SU-DHL-6 (cell line): ENCODE data around the gene KCTD19.

ENCODE experiments used
- CTCF ChIP-seq: fragments of 200-600 bp; sonication (generic); IDR thresholded peaks from one replicate; pipeline ENCODE4 v1.5.1; 2017; ENCODE audit warnings: antibody characterized with exemption, mild to moderate bottlenecking, low read length, moderate library complexity; ENCODE audit not compliant: insufficient read depth, poor library complexity, severe bottlenecking
- EZH2phosphoT487 ChIP-seq: fragments of 200-600 bp; sonication (generic), shearing (Covaris generic); conservative IDR thresholded peaks from 2 replicates; pipeline ENCODE4 v1.6.1; 2018; ENCODE audit warnings: mild to moderate bottlenecking, antibody characterized with exemption, low read length, moderate library complexity, mixed read lengths

- no peak for TF ChIP-seq CTCF
- no peak for TF ChIP-seq EZH2phosphoT487
Observed at GRCh38 chr16:67246081-67246755, 80.3 kb downstream of the KCTD19 start.
